WI38 (cell line): ENCODE measurements around the gene LITAFD.
"Not testable (repeated sequence)": the region's sequence is repeated elsewhere in the genome, so short reads cannot be mapped to it uniquely, and the experiment has no call there.

Experiments used
- H3K4me3 ChIP-seq: 2 replicates; pipeline ENCODE4 v1.5.1; 2011; ENCODE audit warnings: low read depth, mild to moderate bottlenecking, control low read depth, low read length
- CTCF ChIP-seq: IDR thresholded peaks from 2 replicates; pipeline ENCODE4 v1.5.1; 2012; ENCODE audit warnings: low read depth, mild to moderate bottlenecking, control low read depth, low read length

LITAFD gene

GRCh38 chr16:8882041-8882617 lies at the start of gene LITAFD:
Gene LITAFD (plus strand): TSS chr16:8882351. CDS start chr16:8884356, 2,005 bp downstream.
- no peak within 1 kb of the TSS for H3K4me3 ChIP-seq
- TF ChIP-seq CTCF: no peak

- TF ChIP-seq CTCF: no peak
- no peak overlapping the region for H3K4me3 ChIP-seq
These were observed 49.4 kb upstream of the LITAFD start for GRCh38 chr16:8832717-8833105.

GRCh38 chr16:8836797-8837196 lies 45.4 kb upstream of the LITAFD start:
- not testable (repeated sequence) for H3K4me3 ChIP-seq

- H3K4me3 ChIP-seq: not testable (repeated sequence)
These were observed 44.6 kb upstream of the LITAFD start for GRCh38 chr16:8837594-8837993.

GRCh38 chr16:8842016-8842415 lies 40.1 kb upstream of the LITAFD start:
- H3K4me3 ChIP-seq: not testable (repeated sequence)

GRCh38 chr16:8843296-8843695 lies 38.9 kb upstream of the LITAFD start:
- not testable (repeated sequence) for H3K4me3 ChIP-seq

- H3K4me3 ChIP-seq: no peak overlapping the region
- no peak for TF ChIP-seq CTCF
These were observed 36.4 kb upstream of the LITAFD start for GRCh38 chr16:8845699-8846298.

- no peak for TF ChIP-seq CTCF
- H3K4me3 ChIP-seq: no peak overlapping the region
These were observed 35.7 kb upstream of the LITAFD start for GRCh38 chr16:8846401-8846932.

- TF ChIP-seq CTCF: no peak
- H3K4me3 ChIP-seq: no peak overlapping the region
These were observed 35.0 kb upstream of the LITAFD start for GRCh38 chr16:8847145-8847544.
